ENCODE measurements around the gene MOBP.

MOBP gene

GRCh38 chr3:39438880-39439279 lies 28.6 kb upstream of the MOBP start:
- POLR2A ChIA-PET (ENCODE audit: low non-redundant PET) = no interaction called here
- no peak for DNase-seq (ENCODE audit: low spot score)
- TF ChIP-seq CTCF (conservative IDR thresholded peaks at IDR 0.05; ENCODE audit: low read depth) = no peak
- CTCF ChIA-PET = no interaction called here
- no peak overlapping the region for H3K27ac ChIP-seq

- POLR2A ChIA-PET (ENCODE audit: low non-redundant PET) = no interaction called here
These were observed 27.2 kb upstream of the MOBP start for GRCh38 chr3:39440316-39440715.

GRCh38 chr3:39443530-39443929 lies 23.9 kb upstream of the MOBP start:
- no peak for DNase-seq (ENCODE audit: low spot score)
- ChIA-PET POLR2A (ENCODE audit: low non-redundant PET) (no interaction called here), CTCF (interaction anchor here (0.6 kb wide), 1 partner anchor 8 kb away, joined by 3 read pairs; no protein-coding TSS in a partner anchor)
- H3K27ac ChIP-seq = no peak overlapping the region
- no peak for TF ChIP-seq CTCF (conservative IDR thresholded peaks at IDR 0.05; ENCODE audit: low read depth)

More at GRCh38 chr3:39440316-39440715, 27.2 kb upstream of the MOBP start:
- no peak overlapping the region for H3K27ac ChIP-seq
- DNase-seq (ENCODE audit: low spot score) = no peak
- CTCF ChIA-PET = no interaction called here
- TF ChIP-seq CTCF (conservative IDR thresholded peaks at IDR 0.05; ENCODE audit: low read depth) = no peak

- H3K27ac ChIP-seq = no peak overlapping the region
- DNase-seq (ENCODE audit: low spot score) = no peak
- CTCF ChIA-PET = no interaction called here
- no peak for TF ChIP-seq CTCF (conservative IDR thresholded peaks at IDR 0.05; ENCODE audit: low read depth)
- POLR2A ChIA-PET (ENCODE audit: low non-redundant PET) = no interaction called here
These were observed 21.6 kb upstream of the MOBP start for GRCh38 chr3:39445927-39446326.

GRCh38 chr3:39446444-39446843 lies 21.0 kb upstream of the MOBP start:
- CTCF ChIA-PET = interaction anchor here (0.7 to 1.2 kb wide), 2 partner anchors 610 to 731 kb away, joined by 3 to 5 read pairs; no protein-coding TSS in a partner anchor
- H3K27ac ChIP-seq = no peak overlapping the region
- POLR2A ChIA-PET (ENCODE audit: low non-redundant PET) = no interaction called here
- TF ChIP-seq CTCF (conservative IDR thresholded peaks at IDR 0.05; ENCODE audit: low read depth) = no peak
- no peak for DNase-seq (ENCODE audit: low spot score)

GRCh38 chr3:39447637-39448483 lies 19.6 kb upstream of the MOBP start:
- TF ChIP-seq CTCF (conservative IDR thresholded peaks at IDR 0.05; ENCODE audit: low read depth) = peak; percentile 89
- no peak overlapping the region for H3K27ac ChIP-seq
- ChIA-PET POLR2A (ENCODE audit: low non-redundant PET) (no interaction called here), CTCF (interaction anchor here (0.5 to 1.2 kb wide), 8 partner anchors 10 to 729 kb away, joined by 3 to 6 read pairs (median 4); no protein-coding TSS in a partner anchor)
- peak; percentile 79 for DNase-seq (ENCODE audit: low spot score)

Data from RWPE1 (cell line).